GM18502 (cell line): ENCODE measurements around the gene EHD2.
"Not testable (repeated sequence)": the region's sequence is repeated elsewhere in the genome, so short reads cannot be mapped to it uniquely, and the experiment has no call there.

Experiments used
- ATAC-seq: cut with Tn5 transposase; IDR thresholded peaks from one replicate; pipeline ENCODE4 v1.9.1; 2021; ENCODE audit warnings: mild to moderate bottlenecking; ENCODE audit not compliant: unreplicated experiment, poor library complexity

EHD2 gene

DNA sequence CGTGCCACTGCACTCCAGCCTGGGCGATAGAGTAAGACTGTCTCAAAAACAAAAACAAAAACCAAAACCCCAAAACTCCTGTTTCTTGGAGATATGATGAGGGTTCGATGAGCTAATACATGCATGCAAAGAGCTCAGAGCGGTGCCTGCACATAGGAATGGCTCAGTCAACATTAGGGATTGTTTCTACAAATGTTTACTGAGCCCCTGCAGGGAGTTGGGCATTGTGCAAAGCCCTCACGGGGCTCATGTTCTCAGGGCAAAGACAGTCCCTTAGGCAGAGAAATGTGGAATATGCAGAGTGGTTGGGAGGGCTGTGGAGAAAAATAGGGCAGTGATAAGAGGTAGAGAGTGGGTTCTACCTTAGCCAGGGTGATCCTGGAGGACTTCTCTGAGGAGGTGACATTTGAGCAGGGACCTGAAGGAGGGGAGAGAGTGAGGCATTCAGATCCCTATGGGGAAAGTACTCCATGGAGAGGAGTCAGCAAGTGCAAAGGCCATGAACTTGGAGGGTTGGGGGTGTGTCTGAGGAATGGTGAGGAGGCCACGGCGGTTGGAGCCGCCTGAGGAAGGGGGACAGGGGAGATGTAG is 1.5 kb upstream of the EHD2 start:
- ATAC-seq, result no peak

GRCh38 chr19:47714339-47714738 is 1.1 kb downstream of the EHD2 start:
- ATAC-seq, result no peak

- ATAC-seq, result not testable (repeated sequence)
Observed at GRCh38 chr19:47714855-47715254, 1.6 kb downstream of the EHD2 start.

- ATAC-seq, result no peak
Observed at GRCh38 chr19:47716270-47716937, 3.2 kb downstream of the EHD2 start.

GRCh38 chr19:47718415-47719046 is 5.3 kb downstream of the EHD2 start:
- not testable (repeated sequence) for ATAC-seq

DNA sequence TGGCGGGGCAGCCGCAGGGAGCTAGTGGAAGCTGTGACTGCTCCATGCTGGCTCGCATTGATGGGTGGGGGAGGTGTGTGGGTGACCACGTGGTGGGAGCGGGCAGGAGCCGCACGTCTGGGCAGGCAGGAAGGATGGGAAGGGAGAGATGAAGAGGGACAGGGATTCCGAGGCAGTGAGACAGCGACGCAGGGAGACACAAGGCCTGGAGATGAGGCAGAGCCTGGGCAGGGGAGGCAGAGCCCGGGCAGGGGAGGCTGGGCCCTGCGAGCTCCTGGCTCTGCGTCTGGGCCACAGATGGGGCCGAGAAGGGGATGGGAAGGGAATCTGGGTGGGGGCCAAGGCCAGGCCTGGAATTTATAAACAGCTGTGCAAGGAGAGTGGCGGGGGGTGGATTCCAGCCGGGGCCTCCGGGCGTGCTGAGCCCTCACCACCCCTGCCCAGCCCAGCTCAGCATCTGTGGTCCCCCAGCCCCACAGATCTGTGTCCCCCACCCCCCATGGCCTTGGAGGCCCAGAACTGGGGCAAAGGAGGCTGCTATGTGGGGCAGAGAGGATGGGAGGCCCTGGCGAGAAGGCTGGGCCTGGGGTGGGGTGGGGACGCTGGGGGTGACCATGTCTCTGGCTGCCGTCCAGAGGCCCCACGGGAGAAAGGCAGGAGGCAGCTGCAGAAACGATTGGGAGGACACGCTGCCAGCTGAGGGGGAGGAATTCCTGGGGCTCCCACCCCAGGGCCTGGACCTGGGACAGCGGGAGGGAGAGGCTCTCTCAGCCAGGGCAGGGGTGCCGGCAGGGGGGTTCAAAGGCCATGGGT is 6.0 kb downstream of the EHD2 start:
- ATAC-seq, result no peak

GRCh38 chr19:47720669-47721422 is 7.6 kb downstream of the EHD2 start:
- ATAC-seq, result no peak

DNA sequence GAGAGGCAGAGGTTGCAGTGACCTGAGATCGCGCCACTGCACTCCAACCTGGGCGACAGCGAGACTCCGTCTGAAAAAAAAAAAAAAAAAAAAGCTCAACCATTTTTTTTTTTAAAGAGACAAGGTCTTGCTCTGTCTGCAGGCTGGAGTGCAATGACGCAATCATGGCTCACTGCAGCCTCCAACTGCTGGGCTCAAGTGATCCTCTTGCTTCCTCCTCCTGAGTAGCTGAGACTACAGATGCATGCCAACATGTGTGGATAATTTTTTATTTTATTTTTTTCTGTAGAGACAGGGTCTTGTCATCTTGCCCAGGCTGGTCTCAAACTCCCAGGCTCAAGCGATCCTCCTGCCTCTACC is 10.3 kb downstream of the EHD2 start:
- ATAC-seq, result no peak

- ATAC-seq, result no peak
Observed at GRCh38 chr19:47725759-47726401, 12.7 kb downstream of the EHD2 start.

DNA sequence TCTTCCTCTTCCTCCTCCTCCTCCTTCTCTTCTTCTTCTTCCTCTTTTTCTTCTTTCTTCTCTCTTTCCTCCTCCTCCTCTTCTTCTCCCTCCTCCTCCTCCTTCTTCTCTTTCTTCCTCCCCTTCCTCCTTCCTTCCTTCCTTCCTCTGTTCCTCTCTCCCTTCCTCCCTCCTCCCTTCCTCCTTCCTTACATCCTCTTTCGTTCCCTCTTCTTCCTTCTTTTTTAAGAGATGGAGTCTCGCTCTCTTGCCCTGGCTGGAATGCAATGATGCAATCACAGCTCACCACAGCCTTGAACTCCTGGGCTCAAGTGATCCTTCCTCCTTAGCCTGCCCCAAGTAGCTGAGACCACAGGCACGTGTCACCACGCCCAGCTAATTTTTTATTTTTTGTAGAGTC is 13.2 kb downstream of the EHD2 start:
- no peak for ATAC-seq

- not testable (repeated sequence) for ATAC-seq
Observed at GRCh38 chr19:47728295-47728694, 15.1 kb downstream of the EHD2 start.

- ATAC-seq, result no peak
Observed at GRCh38 chr19:47729468-47729798, 16.2 kb downstream of the EHD2 start.

GRCh38 chr19:47729799-47730520 is 16.7 kb downstream of the EHD2 start:
- no peak for ATAC-seq

- no peak for ATAC-seq
Observed at GRCh38 chr19:47730521-47730889, 17.3 kb downstream of the EHD2 start.

- ATAC-seq, result no peak
Observed at GRCh38 chr19:47730910-47731309, 17.7 kb downstream of the EHD2 start.

DNA sequence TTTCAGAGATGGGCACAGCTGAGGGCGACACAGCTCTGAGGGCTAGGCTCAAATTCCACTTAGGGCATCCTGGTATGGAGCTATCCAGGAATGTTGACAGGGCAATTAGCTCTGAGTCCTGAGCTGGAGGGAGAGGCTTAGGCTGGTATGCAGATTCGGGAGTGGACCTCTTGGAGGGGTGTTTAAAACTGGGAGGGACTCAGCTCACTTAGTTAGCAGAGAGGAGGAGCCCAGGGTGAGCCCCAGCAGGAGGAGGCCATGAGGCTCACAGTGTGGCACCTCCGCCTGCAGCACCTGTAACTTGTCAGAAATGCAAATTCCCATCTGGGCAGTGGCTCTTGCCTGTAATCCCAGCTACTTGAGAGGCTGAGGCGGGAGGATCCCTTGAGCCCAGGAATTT is 21.9 kb downstream of the EHD2 start:
- no peak for ATAC-seq

GRCh38 chr19:47740866-47741519 is 27.8 kb downstream of the EHD2 start:
- ATAC-seq, result no peak

GRCh38 chr19:47741544-47742140 is 28.4 kb downstream of the EHD2 start:
- no peak for ATAC-seq

- no peak for ATAC-seq
Observed at GRCh38 chr19:47742634-47743033, 29.4 kb downstream of the EHD2 start.
